Stimulated activated CD4-positive, alpha-beta T cell treated with anti-CD3 and anti-CD28 coated beads, Interleukin-12 subunit alpha, Interleukin-12 subunit beta, amount 100 ng/mL, for 24 hours (primary cell): ENCODE results near the gene CAMSAP3.

ENCODE experiments used
- DNase-seq, 2 experiments: peaks; one replicate each; pipeline ENCODE4 v3.0.0-alpha.2; 2020; ENCODE audit warnings: low read depth in 2 of 2

The CAMSAP3 gene

DNA sequence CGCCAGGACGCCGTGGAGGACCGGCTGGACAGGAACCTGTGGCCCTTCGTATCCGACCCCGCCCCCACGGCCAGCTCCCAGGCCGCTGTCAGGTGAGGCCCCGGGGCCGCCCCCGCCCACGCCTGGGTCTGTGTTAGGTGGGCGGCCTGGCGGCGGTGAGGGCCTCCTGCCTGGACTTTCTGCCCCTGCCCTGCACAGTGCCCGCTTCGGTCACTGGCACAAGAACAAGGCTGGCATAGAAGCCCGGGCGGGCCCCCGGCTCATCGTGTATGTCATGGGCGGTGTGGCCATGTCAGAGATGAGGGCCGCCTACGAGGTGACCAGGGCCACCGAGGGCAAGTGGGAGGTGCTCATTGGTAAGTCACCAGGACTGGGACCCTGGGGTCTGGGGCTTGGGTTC is 51.5 kb downstream of the CAMSAP3 start:
- DNase-seq: no peak

DNA sequence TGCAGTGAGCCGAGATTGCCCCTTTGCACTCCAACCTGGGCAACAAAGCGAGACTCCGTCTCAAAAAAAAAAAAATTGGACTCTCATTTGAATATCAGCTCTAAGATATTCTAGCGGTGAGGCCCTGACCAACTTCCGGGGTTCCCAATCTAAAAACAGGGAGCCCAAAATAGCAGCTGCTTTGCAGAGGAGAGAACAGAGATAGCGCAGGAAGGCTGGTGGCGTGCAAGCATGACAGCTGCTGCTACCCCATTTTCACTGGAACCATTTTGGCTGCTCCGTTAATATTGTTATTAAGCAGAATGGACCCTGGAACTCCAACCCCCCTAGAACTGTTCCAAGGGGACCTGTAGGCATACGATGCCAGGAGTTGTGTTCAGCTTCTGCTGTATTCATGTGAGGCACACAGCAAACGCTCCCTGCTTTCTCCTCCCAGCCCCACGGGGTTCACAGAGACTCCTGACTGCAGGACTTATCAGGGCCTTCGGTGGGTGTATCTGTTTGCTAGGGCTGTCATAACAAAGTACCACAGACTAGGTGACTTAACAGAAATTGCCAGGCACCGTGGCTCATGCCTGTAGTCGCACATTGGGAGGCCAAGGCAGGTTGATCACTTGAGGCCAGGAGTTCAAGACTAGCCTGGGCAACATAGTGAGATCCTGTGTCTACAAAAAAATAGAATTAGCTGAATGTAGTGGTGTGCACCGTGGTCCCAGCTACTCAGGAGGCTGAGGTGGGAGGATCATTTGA is 52.8 kb downstream of the CAMSAP3 start:
- DNase-seq: no peak

DNA sequence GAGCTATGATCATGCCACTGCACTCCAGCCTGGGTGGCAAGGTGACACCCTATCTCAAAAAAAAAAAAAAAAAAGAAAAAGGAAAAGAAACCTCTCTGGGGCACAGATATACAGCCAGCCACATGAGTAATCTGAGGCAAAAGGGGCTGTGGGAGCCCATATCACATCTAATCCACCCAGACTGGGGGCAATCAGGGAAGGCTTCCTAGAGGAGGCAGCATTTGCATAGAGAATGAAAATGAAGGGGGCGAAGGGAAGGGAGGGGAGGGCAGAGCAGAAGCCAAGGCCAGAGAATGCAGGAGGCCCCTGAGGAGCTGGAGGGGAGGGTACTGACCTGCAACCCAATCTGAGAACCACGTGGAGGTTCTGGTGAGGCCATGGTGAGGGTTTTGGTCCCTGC is 54.5 kb downstream of the CAMSAP3 start:
- no peak for DNase-seq

DNA sequence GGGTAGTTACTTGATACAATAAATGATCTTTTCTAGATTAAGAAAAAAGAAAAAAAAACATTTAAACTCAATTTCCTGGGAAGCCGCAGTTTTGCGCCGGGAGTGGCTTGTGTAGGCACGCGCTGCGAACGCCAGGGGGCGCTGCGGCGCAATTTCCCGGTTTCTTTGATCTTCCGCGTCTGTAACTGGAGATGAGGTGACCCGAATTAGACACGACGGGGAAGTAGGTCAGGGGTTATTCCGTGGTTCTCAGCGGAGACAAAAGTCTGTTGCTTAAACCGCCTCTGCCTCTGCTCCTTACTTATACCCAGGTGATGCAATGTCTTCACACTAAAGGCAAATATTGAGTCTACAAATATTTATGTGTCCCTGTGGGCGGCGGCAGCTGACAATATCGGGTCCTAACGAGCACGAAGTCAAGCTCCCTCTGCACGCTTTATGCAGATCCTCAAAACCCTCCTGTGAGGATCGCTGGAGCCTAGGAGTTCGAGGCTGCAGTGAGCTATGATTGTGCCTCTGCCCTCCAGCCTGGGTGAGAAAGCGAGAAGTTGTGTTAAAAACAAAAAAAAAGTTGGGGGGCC is 56.5 kb downstream of the CAMSAP3 start:
- DNase-seq: peak; percentile 72 to 77

DNA sequence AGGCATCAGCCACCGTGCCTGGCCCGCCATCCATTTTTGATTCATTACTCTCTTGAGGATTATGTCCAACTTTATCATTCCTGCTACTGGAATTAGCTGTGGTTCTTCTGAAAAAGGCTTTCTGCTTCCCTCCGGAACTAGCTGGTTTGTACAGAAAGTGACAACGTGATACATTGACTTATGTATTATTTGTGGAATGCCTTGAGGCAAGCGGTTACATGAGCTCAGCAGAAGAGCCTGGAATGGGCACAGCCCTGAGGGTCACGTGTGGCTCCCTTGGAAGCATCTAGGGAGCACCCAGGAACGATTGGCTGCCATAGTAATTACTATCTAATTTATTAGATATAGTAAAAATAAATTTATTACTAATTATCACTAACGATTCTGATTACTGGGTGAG is 58.7 kb downstream of the CAMSAP3 start:
- DNase-seq: no peak

DNA sequence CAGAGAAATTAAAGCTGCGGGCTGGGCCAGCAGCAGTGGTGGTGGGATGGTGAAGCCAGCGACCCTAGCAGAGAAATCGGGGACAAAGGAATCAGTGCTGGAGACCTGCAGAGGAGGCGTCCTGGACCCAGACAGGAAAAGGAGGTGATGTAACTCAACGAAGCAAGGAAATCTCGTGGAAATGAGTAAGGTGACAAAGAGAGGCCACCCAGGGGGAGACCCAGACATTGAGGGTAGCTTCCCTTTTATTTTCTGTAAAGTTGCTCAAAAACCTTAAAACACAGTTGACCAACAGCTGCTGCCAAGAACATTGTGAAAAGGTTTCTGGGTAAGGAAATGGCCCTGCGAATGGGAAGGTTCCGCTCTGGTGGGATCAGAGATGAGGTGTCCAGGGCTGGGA is 59.9 kb downstream of the CAMSAP3 start:
- DNase-seq: no peak

DNA sequence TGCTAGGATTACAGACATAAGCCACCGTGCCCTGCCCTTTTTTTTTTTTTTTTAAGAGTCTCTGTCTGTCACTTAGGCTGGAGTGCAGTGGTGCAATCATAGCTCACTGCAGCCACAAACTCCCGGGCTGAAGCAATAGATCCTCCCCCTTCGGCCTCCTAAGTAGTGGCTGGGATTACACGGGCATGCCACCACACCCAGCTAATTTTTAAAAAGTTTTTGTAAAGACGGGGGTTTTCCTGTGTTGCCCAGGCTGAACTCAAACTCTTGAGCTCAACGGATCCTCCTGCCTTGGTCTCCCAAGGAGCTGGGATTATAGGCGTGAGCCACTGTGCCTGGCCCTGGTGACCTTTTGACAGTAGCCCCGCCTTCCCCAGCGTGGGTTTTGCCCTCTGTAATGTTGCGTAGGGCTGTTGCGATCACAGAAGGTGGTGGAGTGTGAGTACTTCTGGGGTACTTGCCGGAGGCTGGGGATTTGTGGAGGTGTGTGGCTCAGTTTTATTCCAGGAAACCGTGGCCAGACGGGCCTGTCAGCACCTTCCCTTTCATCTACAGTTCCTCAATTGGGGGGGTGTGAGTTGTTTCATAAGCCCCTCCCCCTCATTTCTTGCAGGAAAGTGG is 61.6 kb downstream of the CAMSAP3 start:
- DNase-seq: no peak

DNA sequence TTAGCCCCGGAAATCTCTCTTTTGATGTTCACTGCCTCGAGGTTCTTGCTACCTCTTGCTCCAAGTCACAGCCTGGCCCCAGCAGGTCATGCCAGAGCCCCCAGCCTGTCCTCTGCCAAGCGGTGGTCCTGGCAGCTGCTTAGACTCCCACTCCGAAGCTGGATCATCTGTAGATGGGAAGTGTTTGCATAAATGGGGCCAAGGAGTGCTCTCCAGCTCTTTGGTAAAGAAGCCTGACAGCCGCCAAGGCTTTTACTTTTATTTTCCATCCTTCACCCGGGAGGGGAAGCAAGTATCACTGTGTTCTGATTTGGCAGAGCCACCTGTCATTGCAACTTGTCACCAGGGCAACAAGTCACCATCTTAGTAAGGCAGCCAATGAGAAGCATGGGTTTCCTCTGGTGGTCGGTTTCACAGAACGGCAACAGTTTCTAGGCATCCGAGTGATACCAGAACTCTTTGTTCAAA is 62.6 kb downstream of the CAMSAP3 start:
- DNase-seq: no peak

DNA sequence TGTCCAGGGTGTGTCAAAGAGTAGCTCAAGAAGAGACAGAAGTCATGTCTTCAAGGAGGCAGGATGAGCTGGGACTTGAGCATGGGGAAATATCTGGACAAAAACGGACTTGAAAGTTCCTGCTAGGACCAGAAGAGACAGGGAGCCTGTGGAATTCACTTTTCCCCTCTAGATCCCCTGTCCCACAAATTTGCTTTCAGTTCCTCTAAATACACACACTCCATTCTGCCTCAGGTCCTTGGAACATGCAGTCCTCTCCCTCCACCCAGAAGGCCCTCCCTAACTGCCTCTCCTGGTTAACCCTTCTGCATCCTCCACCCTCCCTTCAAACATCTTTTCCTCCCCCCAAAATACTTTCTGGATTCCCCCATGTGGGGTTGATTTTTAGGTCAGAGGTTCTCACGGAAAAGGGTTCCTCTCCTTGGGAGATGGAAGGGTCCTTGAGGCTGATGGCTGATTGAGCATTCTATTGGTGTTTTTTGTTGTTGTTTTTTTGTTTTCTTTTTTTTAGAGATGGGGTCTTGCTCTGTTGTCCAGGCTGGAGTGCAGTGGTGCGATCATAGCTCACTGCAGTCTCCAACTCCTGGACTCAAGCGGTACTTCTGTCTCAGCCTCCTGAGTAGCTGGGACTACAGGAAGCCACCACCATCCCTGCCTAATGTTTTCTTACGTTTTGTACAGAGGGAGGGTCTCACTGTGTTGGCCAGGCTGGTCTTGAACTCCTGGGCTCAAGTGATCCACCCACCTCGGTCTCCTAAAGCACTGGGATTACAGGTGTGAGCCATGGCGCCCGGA is 66.3 kb downstream of the CAMSAP3 start:
- no peak for DNase-seq

DNA sequence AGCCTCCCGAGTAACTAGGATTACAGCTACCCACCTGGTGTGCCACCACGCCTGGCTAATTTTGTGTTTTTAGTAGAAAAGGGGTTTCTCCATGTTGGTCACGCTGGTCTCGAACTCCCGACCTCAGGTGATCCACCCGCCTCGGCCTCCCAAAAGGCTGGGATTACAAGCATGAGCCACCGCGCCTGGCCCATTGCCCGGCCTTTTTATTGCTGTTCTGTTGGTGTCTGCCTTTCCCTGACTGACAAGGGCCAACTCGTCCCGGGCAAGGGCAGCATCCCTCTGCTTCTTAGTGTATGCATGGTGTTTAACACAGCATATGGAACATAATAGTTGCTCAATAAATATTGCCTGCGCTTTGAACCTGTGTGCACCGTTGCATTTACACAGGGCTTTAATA is 67.0 kb downstream of the CAMSAP3 start:
- DNase-seq: no peak

DNA sequence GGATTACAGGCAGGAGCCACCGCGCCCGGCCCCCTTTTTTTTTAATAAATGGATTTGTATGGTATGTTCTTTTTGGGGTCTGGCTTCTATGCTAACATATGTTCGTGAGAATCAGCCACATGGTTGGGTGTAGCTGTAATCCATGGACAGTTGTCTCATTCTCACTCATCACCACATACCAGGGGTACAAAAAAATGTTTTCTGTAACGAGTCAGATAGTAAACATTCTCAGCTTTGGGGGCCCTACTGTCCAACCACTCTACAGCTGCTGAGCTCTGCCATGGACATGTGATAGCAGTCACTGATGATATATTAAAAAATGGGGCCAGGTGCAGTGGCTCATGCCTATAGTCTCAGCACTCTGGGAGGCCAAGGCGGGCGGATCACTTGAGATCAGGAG is 68.0 kb downstream of the CAMSAP3 start:
- no peak for DNase-seq

DNA sequence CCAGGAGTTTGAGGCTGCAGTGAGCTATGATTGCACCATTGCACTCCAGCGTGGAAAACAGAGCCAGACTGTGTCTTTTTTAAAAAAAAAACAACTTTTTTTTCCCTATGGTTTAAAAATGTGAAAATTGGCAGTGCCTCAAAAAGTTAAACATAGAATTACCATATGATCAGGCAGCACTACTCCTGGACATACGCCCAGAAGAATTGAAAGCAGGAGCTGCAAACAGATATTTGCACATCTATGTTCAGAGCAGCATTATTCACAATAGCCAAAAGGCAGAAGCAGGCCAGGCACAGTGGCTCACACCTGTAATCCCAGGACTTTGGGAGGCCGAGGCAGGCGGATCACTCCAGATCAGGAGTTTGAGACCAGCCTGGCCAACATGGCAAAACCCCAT is 69.4 kb downstream of the CAMSAP3 start:
- no peak for DNase-seq
